NCI-H1930 (cell line): ENCODE results near the gene PANK3.
"Not testable (repeated sequence)": the region's sequence is repeated elsewhere in the genome, so short reads cannot be mapped to it uniquely, and the experiment has no call there.

ENCODE experiments used
- DNase-seq, 2 experiments: peaks; one replicate each; lab custom pipeline; 2025; lab: John Stamatoyannopoulos, UW

Gene PANK3

GRCh38 chr5:168578538-168579487, at the start of gene PANK3:
PANK3 (minus strand) TSS chr5:168579368; CDS start chr5:168579283, 85 bp downstream.
- DNase-seq, result no peak

GRCh38 chr5:168624850-168625364, 45.7 kb upstream of the PANK3 start:
- no peak for DNase-seq

- DNase-seq, result no peak
Measured at GRCh38 chr5:168620807-168621206, 41.6 kb upstream of the PANK3 start.

GRCh38 chr5:168614661-168615060, 35.5 kb upstream of the PANK3 start:
- DNase-seq, result no peak

GRCh38 chr5:168613996-168614395, 34.8 kb upstream of the PANK3 start:
- no peak for DNase-seq

DNA sequence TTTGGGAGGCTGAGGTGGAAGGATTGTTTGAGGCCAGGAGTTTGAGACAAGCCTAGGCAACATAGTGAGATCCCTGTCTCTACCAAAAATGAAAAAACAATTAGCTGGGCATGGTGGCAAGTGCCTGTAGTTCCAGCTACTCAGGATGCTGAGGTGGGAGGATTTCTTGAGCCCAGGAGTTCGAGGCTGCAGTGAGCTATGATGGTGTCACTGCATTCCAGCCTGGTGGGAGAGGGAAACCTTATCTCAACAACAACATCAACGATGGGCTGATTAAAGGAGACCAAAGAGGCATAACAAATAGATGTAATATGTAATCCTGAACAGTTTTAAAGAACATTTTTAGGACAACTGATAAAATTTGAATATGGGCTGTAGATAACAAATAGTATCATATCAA, 34.2 kb upstream of the PANK3 start:
- no peak for DNase-seq

DNA sequence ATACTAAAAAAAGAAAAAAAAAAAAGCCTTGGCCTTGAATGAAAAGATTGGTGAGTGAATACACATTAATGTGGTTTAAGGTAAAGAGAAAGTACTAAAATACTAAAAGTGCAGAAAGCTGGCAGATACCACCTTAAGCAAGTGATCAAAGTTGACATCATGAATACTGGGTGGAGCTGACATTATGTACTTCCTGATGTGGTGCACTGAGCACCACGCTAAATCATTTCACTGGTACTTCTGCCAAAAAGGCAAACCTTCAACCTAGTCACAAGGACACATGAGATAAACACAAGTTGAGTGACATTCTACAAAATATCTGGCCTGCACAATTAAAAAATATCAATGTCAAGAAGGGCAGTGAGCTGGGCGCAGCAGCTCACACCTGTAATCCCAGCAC, 33.8 kb upstream of the PANK3 start:
- DNase-seq, result no peak

GRCh38 chr5:168612123-168612522, 33.0 kb upstream of the PANK3 start:
- DNase-seq, result no peak

DNA sequence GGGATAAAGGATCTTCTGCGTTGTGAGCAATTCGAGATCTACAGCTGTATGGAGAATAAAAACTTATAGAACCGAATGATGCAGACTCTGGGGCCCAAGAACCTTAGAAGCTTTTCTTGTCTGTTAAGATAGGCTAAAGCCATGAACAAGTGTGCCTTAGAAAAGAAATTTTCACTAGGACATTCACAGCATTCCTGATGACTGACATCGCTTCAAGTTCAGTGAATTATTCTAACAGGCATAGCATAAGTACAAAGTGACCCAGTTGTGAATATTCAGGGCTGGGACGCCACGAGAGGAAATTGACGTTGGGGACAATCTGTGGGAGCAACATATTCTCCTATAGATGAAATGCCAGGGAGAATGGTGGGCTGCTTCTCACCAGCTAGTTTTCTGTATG, 32.0 kb upstream of the PANK3 start:
- no peak for DNase-seq

DNA sequence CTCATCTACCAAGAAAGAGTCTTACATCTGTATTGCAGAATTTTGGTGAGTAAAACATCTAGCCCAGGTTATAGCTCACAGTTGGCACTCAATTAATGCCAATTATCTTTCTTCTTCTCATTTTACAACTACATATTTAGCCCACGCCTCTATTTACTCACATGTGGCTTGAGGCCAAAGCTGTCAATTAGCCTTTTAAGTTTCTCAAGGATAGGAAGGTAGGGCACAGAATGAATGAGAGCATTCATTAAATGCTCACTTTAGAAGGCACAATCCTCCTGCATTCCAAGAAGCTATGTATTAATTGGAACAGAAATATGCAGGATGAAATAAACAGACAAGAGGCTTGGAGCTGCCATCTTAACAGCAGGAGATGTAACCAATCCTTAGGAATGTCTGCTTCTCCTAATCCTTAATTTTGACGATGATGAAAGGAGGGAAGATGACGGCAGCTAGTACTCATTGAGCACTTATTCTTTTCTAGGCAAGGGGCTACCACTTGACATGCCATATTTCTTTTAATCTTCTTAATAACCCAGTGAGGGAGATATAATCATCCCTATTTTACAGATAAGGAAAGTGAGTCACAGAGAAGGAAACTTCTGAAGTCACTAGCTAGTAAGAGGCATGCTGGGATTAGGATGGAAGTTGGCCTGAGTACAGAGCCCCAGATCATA, 30.8 kb upstream of the PANK3 start:
- DNase-seq, result no peak

GRCh38 chr5:168608821-168609220, 29.7 kb upstream of the PANK3 start:
- DNase-seq, result no peak

GRCh38 chr5:168608386-168608785, 29.2 kb upstream of the PANK3 start:
- no peak for DNase-seq

- no peak for DNase-seq
Measured at GRCh38 chr5:168607946-168608345, 28.8 kb upstream of the PANK3 start.

GRCh38 chr5:168606562-168606961, 27.4 kb upstream of the PANK3 start:
- no peak for DNase-seq

DNA sequence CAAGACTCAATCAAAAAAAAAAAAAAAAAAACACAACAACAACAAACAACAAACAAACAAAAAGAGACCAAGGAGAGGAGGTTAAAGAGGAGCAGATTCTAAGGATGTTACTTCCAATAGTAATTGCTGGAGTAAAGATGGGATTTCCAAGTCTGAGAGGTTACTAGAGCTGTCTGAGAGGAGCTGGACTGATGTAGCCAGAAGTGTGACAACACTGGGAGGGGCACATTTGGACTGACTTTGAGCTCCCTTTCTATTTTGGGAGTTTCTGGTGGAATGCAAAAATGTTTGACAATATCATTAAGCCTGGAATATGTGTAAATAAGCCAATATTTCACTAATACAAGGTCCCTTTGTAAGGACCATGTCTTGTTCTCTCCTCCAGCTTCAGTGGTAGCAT, 25.3 kb upstream of the PANK3 start:
- DNase-seq, result no peak

DNA sequence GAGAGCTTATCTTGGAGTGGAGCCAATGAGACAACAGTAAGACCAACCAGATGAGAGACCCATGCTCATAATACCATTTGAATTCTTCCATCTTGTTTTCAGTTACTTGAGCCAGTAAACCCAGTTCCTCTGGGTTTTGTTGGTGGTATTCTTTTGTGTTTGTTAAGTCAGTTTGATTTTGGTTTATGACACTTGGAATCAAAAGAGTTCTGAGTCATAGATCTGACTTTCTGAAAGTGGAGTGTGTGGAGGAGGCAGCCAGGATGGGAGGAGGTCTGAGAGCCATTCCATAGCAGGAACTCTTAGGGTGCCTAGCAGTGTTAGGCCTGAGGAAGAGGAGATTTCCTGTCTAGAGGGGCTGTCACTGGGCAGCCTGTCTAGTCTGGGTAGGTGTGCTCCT, 24.6 kb upstream of the PANK3 start:
- no peak for DNase-seq

DNA sequence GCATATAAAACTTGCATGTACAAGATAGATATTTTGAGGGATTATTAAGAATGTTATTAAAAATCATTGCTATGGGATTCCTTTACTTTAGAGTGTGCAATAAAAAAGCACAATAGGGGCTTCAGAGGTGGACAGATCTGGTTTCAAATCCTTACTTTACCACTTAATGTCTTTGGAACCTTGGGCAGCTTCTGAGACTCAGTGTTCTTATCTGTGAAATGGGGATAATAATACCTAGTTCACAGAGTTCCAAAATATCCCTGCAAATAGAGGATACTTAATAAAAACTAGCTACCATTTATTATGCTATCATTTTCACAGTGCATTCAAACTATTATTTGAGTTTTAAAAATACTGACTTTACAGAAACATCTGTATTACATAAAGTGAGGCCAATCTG, 23.3 kb upstream of the PANK3 start:
- DNase-seq, result no peak

DNA sequence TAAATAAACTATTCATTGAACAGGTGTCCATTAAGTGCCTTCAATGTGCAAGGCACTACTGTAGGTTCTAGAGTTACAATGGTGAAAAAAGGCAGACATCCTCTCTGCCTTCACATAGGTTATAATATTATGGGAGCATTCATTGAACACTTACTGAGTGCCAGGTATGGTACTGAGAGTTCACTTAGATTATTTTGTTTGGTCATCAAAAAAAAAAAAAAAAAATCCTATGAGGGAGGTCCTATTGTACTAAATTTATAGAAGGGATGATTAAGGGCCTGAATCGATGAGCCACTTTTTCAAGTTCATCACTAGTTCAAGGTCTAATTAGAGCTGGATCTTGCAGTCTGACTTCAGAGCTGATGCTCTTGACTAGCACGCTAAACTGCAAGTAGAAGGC, 22.8 kb upstream of the PANK3 start:
- DNase-seq, result no peak

DNA sequence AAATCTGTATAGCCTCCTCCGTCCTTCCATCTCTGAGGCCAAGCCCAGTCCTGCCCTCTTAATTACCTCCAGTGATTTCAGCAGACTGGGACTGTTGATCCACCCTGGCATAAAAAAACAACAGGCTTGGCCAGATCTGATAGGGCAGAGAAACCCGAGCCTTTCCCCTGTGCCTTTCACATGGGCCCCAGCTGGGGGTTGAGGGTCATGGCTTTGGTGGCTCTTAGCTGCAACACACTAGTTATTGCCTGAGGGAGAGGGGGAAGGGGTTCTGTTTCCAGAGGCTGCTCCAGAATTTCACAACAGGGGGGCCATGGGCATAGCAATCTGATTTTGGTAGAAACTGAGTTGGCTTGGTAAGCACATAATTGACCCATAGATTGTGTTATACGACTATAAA, 21.2 kb upstream of the PANK3 start:
- no peak for DNase-seq

DNA sequence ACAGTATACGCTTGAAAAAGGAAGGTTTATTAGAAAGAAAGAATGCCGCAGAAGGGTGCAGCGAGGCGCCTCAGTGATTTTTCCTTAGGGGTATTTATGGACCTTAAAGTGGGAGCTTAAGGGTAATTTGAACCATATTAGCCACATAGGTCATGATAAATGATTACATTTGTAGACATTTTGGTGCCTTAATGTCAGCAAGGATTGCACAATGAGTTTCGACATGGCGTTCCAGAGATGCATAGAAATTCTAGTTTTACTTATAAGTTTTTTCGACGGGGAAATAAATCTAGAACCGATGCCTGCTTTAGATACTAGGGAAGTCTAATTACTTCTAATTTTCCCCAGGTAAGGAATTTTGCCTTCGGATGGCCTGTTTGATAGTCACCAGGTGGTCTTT, 20.7 kb upstream of the PANK3 start:
- no peak for DNase-seq

DNA sequence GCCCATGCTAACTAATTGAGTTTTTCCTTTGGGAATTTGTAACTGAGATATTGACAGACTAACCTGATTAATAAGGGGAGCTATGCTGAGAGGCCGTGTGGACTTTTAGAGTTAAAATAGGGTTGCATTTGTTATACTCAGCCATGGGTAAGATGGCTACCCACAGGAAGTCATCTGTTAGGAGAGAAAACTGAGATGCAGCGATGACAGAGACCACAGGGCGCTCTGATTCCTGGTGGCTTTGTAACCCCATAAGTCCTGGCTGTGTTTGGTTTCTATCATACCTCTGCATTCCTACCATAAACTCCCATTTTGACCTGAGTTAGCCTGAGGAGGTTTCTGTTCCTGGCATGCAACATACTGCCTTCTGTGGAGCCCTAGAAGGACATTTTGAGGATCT, 19.5 kb upstream of the PANK3 start:
- no peak for DNase-seq

GRCh38 chr5:168596927-168597326, 17.8 kb upstream of the PANK3 start:
- DNase-seq, result no peak

- not testable (repeated sequence) for DNase-seq
Measured at GRCh38 chr5:168596122-168596521, 17.0 kb upstream of the PANK3 start.
